CD8-positive, alpha-beta memory T cell (primary cell): ENCODE results near the gene SERPINB13. TPM values are rescaled to one million over a fixed set of nuclear protein-coding genes. Genes with fewer than 3 reads are reported as not detected.
"Not testable (repeated sequence)": the region's sequence is repeated elsewhere in the genome, so short reads cannot be mapped to it uniquely, and the experiment has no call there.

Source experiments
- CTCF ChIA-PET: fragments of 350-600 bp; sonication (Branson Sonifier 250); formaldehyde crosslinking; loops from one replicate; lab custom pipeline; 2021; ENCODE audit warnings: antibody characterized with exemption; lab: Charles Lee
- POLR2A ChIA-PET: fragments of 350-600 bp; sonication (Branson Sonifier 250); formaldehyde crosslinking; loops from one replicate; lab custom pipeline; 2021; ENCODE audit warnings: antibody characterized with exemption; lab: Charles Lee
- DNase-seq, 5 donors: peaks; one replicate each; pipeline versions ENCODE4 v3.0.0 to v3.0.0-alpha.2; 2020 to 2022; ENCODE audit warnings: mixed read lengths in 1 of 5
- H3K27ac ChIP-seq: one replicate; pipeline ENCODE4 v1.7.0; 2013; ENCODE audit warnings: low read depth, mild to moderate bottlenecking, low read length, moderate library complexity
- H3K27me3 ChIP-seq: 2 replicates; pipeline ENCODE4 v1.7.0; 2013; ENCODE audit warnings: low read length, mild to moderate bottlenecking; ENCODE audit not compliant: insufficient read depth, poor library complexity, severe bottlenecking
- H3K36me3 ChIP-seq: 2 replicates; pipeline ENCODE4 v1.7.0; 2013; ENCODE audit warnings: mild to moderate bottlenecking, low read length, moderate library complexity; ENCODE audit not compliant: insufficient read depth
- H3K4me1 ChIP-seq: 2 replicates; pipeline ENCODE4 v1.7.0; 2013; ENCODE audit warnings: mild to moderate bottlenecking, low read length, moderate library complexity; ENCODE audit not compliant: insufficient read depth
- H3K4me3 ChIP-seq: 2 replicates; pipeline ENCODE4 v1.7.0; 2013; ENCODE audit warnings: mild to moderate bottlenecking, low read length
- H3K9me3 ChIP-seq: 2 replicates; pipeline ENCODE4 v1.7.0; 2013; ENCODE audit warnings: mild to moderate bottlenecking, low read length
- H3K27ac Mint-ChIP-seq, 8 donors: one replicate each; pipeline ENCODE4 v1.8.0; 2020 to 2021; ENCODE audit warnings: mixed read lengths in 8 of 8, mild to moderate bottlenecking in 6 of 8, inconsistent platforms in 3 of 8, moderate library complexity in 3 of 8
- H3K27me3 Mint-ChIP-seq, 2 donors: one replicate each; pipeline ENCODE4 v1.8.0; 2020 to 2021; ENCODE audit warnings: mixed read lengths in 2 of 2, mild to moderate bottlenecking in 1 of 2, moderate library complexity in 1 of 2
- H3K36me3 Mint-ChIP-seq, 3 donors: one replicate each; pipeline ENCODE4 v1.8.0; 2020 to 2021; ENCODE audit warnings: mixed read lengths in 3 of 3, inconsistent platforms in 1 of 3, mild to moderate bottlenecking in 1 of 3
- H3K4me1 Mint-ChIP-seq, 3 donors: one replicate each; pipeline ENCODE4 v1.8.0; 2020 to 2021; ENCODE audit warnings: mixed read lengths in 3 of 3, inconsistent platforms in 1 of 3, mild to moderate bottlenecking in 1 of 3
- H3K4me3 Mint-ChIP-seq, 7 donors: one replicate each; pipeline ENCODE4 v1.8.0; 2020 to 2021; ENCODE audit warnings: mixed read lengths in 7 of 7, mild to moderate bottlenecking in 6 of 7, moderate library complexity in 4 of 7, inconsistent platforms in 2 of 7
- H3K9me3 Mint-ChIP-seq, 5 donors: one replicate each; pipeline ENCODE4 v1.8.0; 2020 to 2022; ENCODE audit warnings: mixed read lengths in 5 of 5, mild to moderate bottlenecking in 3 of 5, moderate library complexity in 2 of 5, inconsistent platforms in 1 of 5
- polyA plus RNA-seq: library from polyadenylated mRNA; unstranded; fragments of 300-500 nt; fragmentation: Illumina TruSeq; gene quantifications from one replicate; pipeline ENCODE4 v1.2.3, GENCODE V29; 2021
- total RNA-seq, 2 experiments: library from RNA; stranded (reverse); gene quantifications; one replicate each; pipeline ENCODE4 v1.2.3, GENCODE V29; 2021

SERPINB13 gene
- total and polyA plus RNA-seq, 3 experiments from 2014 or later = not detected

- H3K27me3 Mint-ChIP-seq = peaks cover 4 to 11% of the 10 kb centered on the region in 2 donors
- DNase-seq = no peak
- H3K4me3 Mint-ChIP-seq = no peak overlapping the region
- H3K27ac ChIP-seq = no peak overlapping the region
- POLR2A ChIA-PET = no interaction called here
- no peaks in the 10 kb centered on the region for H3K36me3 Mint-ChIP-seq
- H3K4me3 ChIP-seq = no peak overlapping the region
- H3K27ac Mint-ChIP-seq = no peak overlapping the region
- no peaks in the 10 kb centered on the region for H3K9me3 ChIP-seq
- CTCF ChIA-PET = no interaction called here
- H3K36me3 ChIP-seq = no peaks in the 10 kb centered on the region
- no peaks in the 10 kb centered on the region for H3K4me1 ChIP-seq
- H3K9me3 Mint-ChIP-seq = peaks cover 0 to 5% (median 1%) of the 10 kb centered on the region in 5 donors
- H3K4me1 Mint-ChIP-seq = no peaks in the 10 kb centered on the region
- no peaks in the 10 kb centered on the region for H3K27me3 ChIP-seq
These were observed 30.1 kb downstream of the SERPINB13 start for GRCh38 chr18:63617049-63617914.

- H3K9me3 ChIP-seq = no peaks in the 10 kb centered on the region
- ChIA-PET POLR2A (no interaction called here), CTCF (no interaction called here)
- H3K27ac ChIP-seq = no peak overlapping the region
- Mint-ChIP-seq H3K9me3 (peaks cover 0 to 5% (median 3%) of the 10 kb centered on the region in 5 donors), H3K36me3 (no peaks in the 10 kb centered on the region), H3K4me1 (no peaks in the 10 kb centered on the region), H3K4me3 (no peak overlapping the region), H3K27ac (no peak overlapping the region), H3K27me3 (peaks cover 2 to 7% of the 10 kb centered on the region in 2 donors)
- H3K4me1 ChIP-seq = no peaks in the 10 kb centered on the region
- H3K27me3 ChIP-seq = no peaks in the 10 kb centered on the region
- H3K36me3 ChIP-seq = no peaks in the 10 kb centered on the region
- no peak for DNase-seq
- no peak overlapping the region for H3K4me3 ChIP-seq
These were observed 30.7 kb downstream of the SERPINB13 start for GRCh38 chr18:63617915-63618234.

- DNase-seq = no peak
- Histone ChIP-seq H3K27ac (no peak overlapping the region), H3K4me3 (no peak overlapping the region), H3K4me1 (no peaks in the 10 kb centered on the region), H3K9me3 (no peaks in the 10 kb centered on the region), H3K36me3 (no peaks in the 10 kb centered on the region), H3K27me3 (no peaks in the 10 kb centered on the region)
- ChIA-PET CTCF (no interaction called here), POLR2A (no interaction called here)
- no peak overlapping the region for H3K4me3 Mint-ChIP-seq
- no peaks in the 10 kb centered on the region for H3K36me3 Mint-ChIP-seq
- H3K27ac Mint-ChIP-seq = no peak overlapping the region
- H3K9me3 Mint-ChIP-seq = peaks cover 5 to 14% (median 9%) of the 10 kb centered on the region in 5 donors
- H3K27me3 Mint-ChIP-seq = peaks cover 0 to 3% of the 10 kb centered on the region in 2 donors
- H3K4me1 Mint-ChIP-seq = no peaks in the 10 kb centered on the region
These were observed 32.5 kb downstream of the SERPINB13 start for GRCh38 chr18:63619661-63620060.

- peaks cover 6% of the 10 kb centered on the region for H3K9me3 ChIP-seq
- Mint-ChIP-seq H3K27ac (no peak overlapping the region), H3K27me3 (peaks cover 0 to 3% of the 10 kb centered on the region in 2 donors), H3K4me3 (no peak overlapping the region), H3K4me1 (no peaks in the 10 kb centered on the region), H3K9me3 (peaks cover 13 to 48% (median 33%) of the 10 kb centered on the region in 5 donors), H3K36me3 (peaks cover 0 to 4% (median 0%) of the 10 kb centered on the region in 3 donors)
- no peaks in the 10 kb centered on the region for H3K4me1 ChIP-seq
- H3K27me3 ChIP-seq = no peaks in the 10 kb centered on the region
- H3K4me3 ChIP-seq = no peak overlapping the region
- no peak for DNase-seq
- CTCF ChIA-PET = interaction anchor here (1.6 kb wide), 1 partner anchor 10 kb away, joined by 3 read pairs; no protein-coding TSS in a partner anchor
- H3K36me3 ChIP-seq = no peaks in the 10 kb centered on the region
- POLR2A ChIA-PET = no interaction called here
- H3K27ac ChIP-seq = no peak overlapping the region
These were observed 37.7 kb downstream of the SERPINB13 start for GRCh38 chr18:63624863-63625262.

GRCh38 chr18:63626431-63626830 lies 39.3 kb downstream of the SERPINB13 start:
- no peak for DNase-seq
- Histone ChIP-seq H3K4me3 (no peak overlapping the region), H3K4me1 (no peaks in the 10 kb centered on the region), H3K36me3 (no peaks in the 10 kb centered on the region), H3K27ac (no peak overlapping the region), H3K27me3 (no peaks in the 10 kb centered on the region), H3K9me3 (peaks cover 6% of the 10 kb centered on the region)
- peaks cover 19 to 48% (median 32%) of the 10 kb centered on the region in 5 donors for H3K9me3 Mint-ChIP-seq
- CTCF ChIA-PET = interaction anchor here (1.6 kb wide), 1 partner anchor 11 kb away, joined by 3 read pairs; no protein-coding TSS in a partner anchor
- H3K36me3 Mint-ChIP-seq = peaks cover 0 to 4% (median 0%) of the 10 kb centered on the region in 3 donors
- peaks cover 0 to 3% of the 10 kb centered on the region in 2 donors for H3K27me3 Mint-ChIP-seq
- no peak overlapping the region for H3K27ac Mint-ChIP-seq
- no peaks in the 10 kb centered on the region for H3K4me1 Mint-ChIP-seq
- no peak overlapping the region for H3K4me3 Mint-ChIP-seq
- POLR2A ChIA-PET = no interaction called here

- peaks cover 20 to 46% (median 32%) of the 10 kb centered on the region in 5 donors for H3K9me3 Mint-ChIP-seq
These were observed 40.7 kb downstream of the SERPINB13 start for GRCh38 chr18:63627819-63628218.

GRCh38 chr18:63637703-63638102 lies 50.6 kb downstream of the SERPINB13 start:
- Histone ChIP-seq H3K27ac (no peak overlapping the region), H3K27me3 (no peaks in the 10 kb centered on the region), H3K4me1 (no peaks in the 10 kb centered on the region), H3K36me3 (no peaks in the 10 kb centered on the region), H3K4me3 (no peak overlapping the region), H3K9me3 (no peaks in the 10 kb centered on the region)
- H3K4me3 Mint-ChIP-seq = no peak overlapping the region
- H3K27me3 Mint-ChIP-seq = no peaks in the 10 kb centered on the region
- ChIA-PET POLR2A (no interaction called here), CTCF (no interaction called here)
- H3K27ac Mint-ChIP-seq = no peak overlapping the region
- peaks cover 0 to 3% (median 0%) of the 10 kb centered on the region in 5 donors for H3K9me3 Mint-ChIP-seq
- no peaks in the 10 kb centered on the region for H3K4me1 Mint-ChIP-seq
- DNase-seq = no peak
- no peaks in the 10 kb centered on the region for H3K36me3 Mint-ChIP-seq

More at GRCh38 chr18:63627819-63628218, 40.7 kb downstream of the SERPINB13 start:
- no peak overlapping the region for H3K27ac ChIP-seq
- Mint-ChIP-seq H3K27me3 (peaks cover 0 to 5% of the 10 kb centered on the region in 2 donors), H3K4me3 (no peak overlapping the region), H3K4me1 (no peaks in the 10 kb centered on the region), H3K27ac (no peak overlapping the region), H3K36me3 (peaks cover 0 to 4% (median 0%) of the 10 kb centered on the region in 3 donors)
- H3K4me3 ChIP-seq = no peak overlapping the region
- ChIA-PET CTCF (no interaction called here), POLR2A (no interaction called here)
- DNase-seq = no peak
- no peaks in the 10 kb centered on the region for H3K4me1 ChIP-seq
- no peaks in the 10 kb centered on the region for H3K36me3 ChIP-seq
- H3K9me3 ChIP-seq = peaks cover 6% of the 10 kb centered on the region
- H3K27me3 ChIP-seq = no peaks in the 10 kb centered on the region

GRCh38 chr18:63641157-63641680 lies 54.1 kb downstream of the SERPINB13 start:
- H3K27me3 Mint-ChIP-seq, H3K4me3 ChIP-seq, H3K9me3 Mint-ChIP-seq, DNase-seq, H3K9me3 ChIP-seq, H3K36me3 Mint-ChIP-seq, H3K36me3 ChIP-seq, H3K27ac ChIP-seq, POLR2A ChIA-PET, H3K4me1 Mint-ChIP-seq, CTCF ChIA-PET, H3K27me3 ChIP-seq, H3K27ac Mint-ChIP-seq, H3K4me3 Mint-ChIP-seq, H3K4me1 ChIP-seq: not testable (repeated sequence)
